ENCODE data around the gene TSPY4.
"Not testable (repeated sequence)": the region's sequence is repeated elsewhere in the genome, so short reads cannot be mapped to it uniquely, and the experiment has no call there.

TSPY4 gene

DNA sequence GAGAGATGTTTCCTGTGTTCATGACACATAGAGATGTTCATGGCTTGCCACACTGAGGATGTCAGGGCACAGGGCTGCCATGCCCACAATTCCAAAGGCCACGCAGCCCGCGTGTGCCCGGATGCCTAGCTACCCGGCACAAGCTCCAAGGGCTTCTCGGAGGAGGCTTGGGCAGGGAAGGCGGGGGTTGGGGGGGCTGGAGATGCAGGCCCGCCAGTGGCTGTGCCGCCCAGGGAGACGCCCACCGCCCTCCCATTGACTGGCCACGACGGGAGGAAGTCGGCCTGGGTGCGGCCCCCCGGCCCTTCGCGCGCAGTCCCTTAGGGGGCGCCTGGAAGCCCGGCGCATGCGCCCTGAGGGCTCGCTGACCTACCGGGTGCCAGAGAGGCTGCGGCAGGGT lies at the start of gene TSPY4:
TSPY4 (plus strand) TSS at position 301 of the 400 bp plus-strand sequence; CDS start at position 347, 46 bp downstream.
- in situ Hi-C loops (cut with HindIII; ENCODE audit: low pct_unique_long_range_greater_than_20kb, low sequenced_read_pairs); DNase-seq (ENCODE audit: low read depth in 1 of 2, low spot score in 1 of 2): not testable (repeated sequence)

DNA sequence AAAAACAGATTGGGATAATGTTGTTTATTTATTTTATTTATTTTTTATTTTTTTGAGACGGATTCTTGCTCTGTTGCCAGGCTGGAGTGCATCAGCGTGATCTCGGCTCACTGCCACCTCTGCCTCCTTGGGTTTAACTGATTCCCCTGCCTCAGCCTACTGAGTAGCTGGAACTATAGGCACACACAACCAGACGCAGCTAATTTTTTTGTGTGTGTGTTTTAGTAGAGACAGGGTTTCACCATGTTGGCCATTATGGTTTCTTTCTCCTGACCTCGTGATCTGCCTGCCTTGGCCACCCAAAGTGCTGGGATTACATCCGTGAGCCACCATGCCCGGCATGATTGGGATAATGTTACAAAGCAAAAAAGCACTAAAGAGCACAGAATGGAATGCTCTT lies 16.3 kb upstream of the TSPY4 start:
- no peak for TF ChIP-seq JUND (IDR thresholded peaks at IDR 0.05; ENCODE audit: low read depth)
- in situ Hi-C loops (cut with HindIII; ENCODE audit: low pct_unique_long_range_greater_than_20kb, low sequenced_read_pairs) = no loop called here
- no peak for DNase-seq (ENCODE audit: low read depth in 1 of 2, low spot score in 1 of 2)

DNA sequence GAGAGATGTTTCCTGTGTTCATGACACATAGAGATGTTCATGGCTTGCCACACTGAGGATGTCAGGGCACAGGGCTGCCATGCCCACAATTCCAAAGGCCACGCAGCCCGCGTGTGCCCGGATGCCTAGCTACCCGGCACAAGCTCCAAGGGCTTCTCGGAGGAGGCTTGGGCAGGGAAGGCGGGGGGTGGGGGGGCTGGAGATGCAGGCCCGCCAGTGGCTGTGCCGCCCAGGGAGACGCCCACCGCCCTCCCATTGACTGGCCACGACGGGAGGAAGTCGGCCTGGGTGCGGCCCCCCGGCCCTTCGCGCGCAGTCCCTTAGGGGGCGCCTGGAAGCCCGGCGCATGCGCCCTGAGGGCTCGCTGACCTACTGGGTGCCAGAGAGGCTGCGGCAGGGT lies 20.2 kb downstream of the TSPY4 start, which contains the start of gene TSPY8:
TSPY8 (plus strand) TSS at position 301 of the 400 bp plus-strand sequence; CDS start at position 347, 46 bp downstream.
- in situ Hi-C loops (cut with HindIII; ENCODE audit: low pct_unique_long_range_greater_than_20kb, low sequenced_read_pairs); DNase-seq (ENCODE audit: low read depth in 1 of 2, low spot score in 1 of 2): not testable (repeated sequence)
